GM21390 (cell line): ENCODE data around the gene MBL2.

Source experiments
- ATAC-seq: cut with Tn5 transposase; IDR thresholded peaks from one replicate; pipeline ENCODE4 v1.9.1; 2021; ENCODE audit not compliant: unreplicated experiment

MBL2 gene

GRCh38 chr10:52772623-52773022, at the start of gene MBL2:
MBL2 (minus strand) TSS chr10:52772784; CDS start chr10:52771635, 1,149 bp downstream.
- ATAC-seq: no peak

- no peak for ATAC-seq
These were observed 47.7 kb upstream of the MBL2 start for GRCh38 chr10:52820309-52820708.

- peak; percentile 95 for ATAC-seq
These were observed 45.4 kb upstream of the MBL2 start for GRCh38 chr10:52818019-52818418.

- ATAC-seq: no peak
These were observed 41.9 kb upstream of the MBL2 start for GRCh38 chr10:52814506-52814905.

GRCh38 chr10:52811776-52812175, 39.2 kb upstream of the MBL2 start:
- no peak for ATAC-seq

- no peak for ATAC-seq
These were observed 38.2 kb upstream of the MBL2 start for GRCh38 chr10:52810761-52811160.

- no peak for ATAC-seq
These were observed 35.2 kb upstream of the MBL2 start for GRCh38 chr10:52807803-52808202.

GRCh38 chr10:52805414-52806285, 33.1 kb upstream of the MBL2 start:
- no peak for ATAC-seq

- ATAC-seq: no peak
These were observed 29.4 kb upstream of the MBL2 start for GRCh38 chr10:52801947-52802346.

GRCh38 chr10:52786098-52786497, 13.5 kb upstream of the MBL2 start:
- ATAC-seq: no peak

GRCh38 chr10:52785418-52785817, 12.8 kb upstream of the MBL2 start:
- ATAC-seq: no peak

GRCh38 chr10:52783726-52784125, 11.1 kb upstream of the MBL2 start:
- no peak for ATAC-seq

GRCh38 chr10:52782554-52782953, 10.0 kb upstream of the MBL2 start:
- ATAC-seq: no peak

- ATAC-seq: peak; percentile 34
These were observed 8.0 kb upstream of the MBL2 start for GRCh38 chr10:52780391-52781155.

GRCh38 chr10:52779541-52780390, 7.2 kb upstream of the MBL2 start:
- peak; percentile 92 for ATAC-seq

GRCh38 chr10:52778511-52779392, 6.2 kb upstream of the MBL2 start:
- no peak for ATAC-seq

- no peak for ATAC-seq
These were observed 4.8 kb upstream of the MBL2 start for GRCh38 chr10:52777414-52777813.

GRCh38 chr10:52776471-52776903, 3.9 kb upstream of the MBL2 start:
- no peak for ATAC-seq

- no peak for ATAC-seq
These were observed 2.6 kb upstream of the MBL2 start for GRCh38 chr10:52775132-52775647.

GRCh38 chr10:52774600-52775106, 2.1 kb upstream of the MBL2 start:
- ATAC-seq: no peak
